ENCODE data around the gene ATP8A2. TPM values are rescaled to one million over a fixed set of nuclear protein-coding genes. Genes with fewer than 3 reads are reported as not detected.
A peak's percentile ranks its signal among the peaks of the same experiment; 100 is the strongest.

ATP8A2 gene
- total and polyA plus RNA-seq, 5 donors: 0.09 to 0.65 (median 0.22) TPM

- WGBS: 69% methylated on average over 1 of the region's 1 CpG
- Histone ChIP-seq H3K9me3 (ENCODE audit: control insufficient read depth, low read length) (no peaks in the 10 kb centered on the region), H3K4me1 (ENCODE audit: control insufficient read depth, insufficient read depth, low read length) (no peaks in the 10 kb centered on the region), H3K27ac (ENCODE audit: low read length) (no peak overlapping the region), H3K4me3 (ENCODE audit: low read length) (no peak overlapping the region), H3K27me3 (ENCODE audit: control insufficient read depth, insufficient read depth) (no peaks in the 10 kb centered on the region)
- intact Hi-C loops (cut with DNase I): no loop called here
- DNase-seq (no peak), ATAC-seq (no peak)
Observed at GRCh38 chr13:25860265-25860664, 488.5 kb downstream of the ATP8A2 start.

- ATAC-seq (no peak), DNase-seq (no peak)
- WGBS: 90% methylated on average over 3 of the region's 3 CpGs
- intact Hi-C loops (cut with DNase I): no loop called here
- H3K27me3 ChIP-seq (ENCODE audit: control insufficient read depth, insufficient read depth): no peaks in the 10 kb centered on the region
- H3K4me3 ChIP-seq (ENCODE audit: low read length): no peak overlapping the region
- H3K27ac ChIP-seq (ENCODE audit: low read length): no peak overlapping the region
- no peaks in the 10 kb centered on the region for H3K4me1 ChIP-seq (ENCODE audit: control insufficient read depth, insufficient read depth, low read length)
- no peaks in the 10 kb centered on the region for H3K9me3 ChIP-seq (ENCODE audit: control insufficient read depth, low read length)
Observed at GRCh38 chr13:25860862-25861261, 489.1 kb downstream of the ATP8A2 start.

DNA sequence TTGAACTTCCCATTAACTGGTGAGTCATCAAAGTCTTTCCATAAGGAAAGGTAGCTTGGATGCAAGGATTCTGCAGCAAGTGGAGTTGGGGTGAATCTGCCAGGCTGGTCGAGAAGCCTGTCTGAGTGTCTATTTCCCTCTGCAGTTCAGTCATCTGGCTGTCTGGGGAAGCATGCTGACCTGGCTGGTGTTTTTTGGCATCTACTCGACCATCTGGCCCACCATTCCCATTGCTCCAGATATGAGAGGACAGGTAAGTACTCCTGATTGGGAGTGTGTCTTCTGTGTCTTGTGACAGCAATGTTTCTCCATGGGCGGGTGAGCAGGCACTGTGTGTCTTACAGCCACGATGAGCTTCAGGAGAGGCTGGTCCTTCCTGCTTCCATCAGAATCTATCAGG lies 490.4 kb downstream of the ATP8A2 start:
- 62% methylated on average over 4 of the region's 4 CpGs for WGBS

GRCh38 chr13:25864116-25864515 lies 492.3 kb downstream of the ATP8A2 start:
- peak in 1 of 2 donors; percentile 59 for ATAC-seq
- no peak overlapping the region for H3K4me3 ChIP-seq (ENCODE audit: low read length)
- no peak overlapping the region for H3K27ac ChIP-seq (ENCODE audit: low read length)
- H3K4me1 ChIP-seq (ENCODE audit: control insufficient read depth, insufficient read depth, low read length): no peaks in the 10 kb centered on the region
- H3K9me3 ChIP-seq (ENCODE audit: control insufficient read depth, low read length): no peaks in the 10 kb centered on the region
- 36% methylated on average over 6 of the region's 6 CpGs for WGBS
- intact Hi-C loops (cut with DNase I): no loop called here
- no peaks in the 10 kb centered on the region for H3K27me3 ChIP-seq (ENCODE audit: control insufficient read depth, insufficient read depth)
- no peak for DNase-seq

More for the DNA sequence above, 490.4 kb downstream of the ATP8A2 start:
- no peak overlapping the region for H3K27ac ChIP-seq (ENCODE audit: low read length)
- no peaks in the 10 kb centered on the region for H3K27me3 ChIP-seq (ENCODE audit: control insufficient read depth, insufficient read depth)
- DNase-seq (no peak), ATAC-seq (no peak)
- no peaks in the 10 kb centered on the region for H3K9me3 ChIP-seq (ENCODE audit: control insufficient read depth, low read length)
- no peaks in the 10 kb centered on the region for H3K4me1 ChIP-seq (ENCODE audit: control insufficient read depth, insufficient read depth, low read length)
- intact Hi-C loops (cut with DNase I): no loop called here
- no peak overlapping the region for H3K4me3 ChIP-seq (ENCODE audit: low read length)

- H3K4me1 ChIP-seq (ENCODE audit: control insufficient read depth, insufficient read depth, low read length): no peaks in the 10 kb centered on the region
- no peak overlapping the region for H3K27ac ChIP-seq (ENCODE audit: low read length)
- DNase-seq: no peak
- no peak overlapping the region for H3K4me3 ChIP-seq (ENCODE audit: low read length)
- intact Hi-C loops (cut with DNase I): no loop called here
- no peaks in the 10 kb centered on the region for H3K9me3 ChIP-seq (ENCODE audit: control insufficient read depth, low read length)
- no peak for ATAC-seq
- H3K27me3 ChIP-seq (ENCODE audit: control insufficient read depth, insufficient read depth): no peaks in the 10 kb centered on the region
- WGBS: 92% methylated on average over 1 of the region's 1 CpG
Observed at GRCh38 chr13:25864936-25865335, 493.2 kb downstream of the ATP8A2 start.

GRCh38 chr13:25865391-25865790 lies 493.6 kb downstream of the ATP8A2 start:
- 64% methylated on average over 2 of the region's 2 CpGs for WGBS
- Histone ChIP-seq H3K4me3 (ENCODE audit: low read length) (no peak overlapping the region), H3K9me3 (ENCODE audit: control insufficient read depth, low read length) (no peaks in the 10 kb centered on the region), H3K27ac (ENCODE audit: low read length) (no peak overlapping the region), H3K4me1 (ENCODE audit: control insufficient read depth, insufficient read depth, low read length) (no peaks in the 10 kb centered on the region), H3K27me3 (ENCODE audit: control insufficient read depth, insufficient read depth) (no peaks in the 10 kb centered on the region)
- no peak for ATAC-seq
- DNase-seq: no peak
- intact Hi-C loops (cut with DNase I): no loop called here

GRCh38 chr13:25867038-25867437 lies 495.3 kb downstream of the ATP8A2 start:
- no peak for DNase-seq
- Histone ChIP-seq H3K4me3 (ENCODE audit: low read length) (no peak overlapping the region), H3K27ac (ENCODE audit: low read length) (no peak overlapping the region), H3K27me3 (ENCODE audit: control insufficient read depth, insufficient read depth) (no peaks in the 10 kb centered on the region), H3K4me1 (ENCODE audit: control insufficient read depth, insufficient read depth, low read length) (no peaks in the 10 kb centered on the region), H3K9me3 (ENCODE audit: control insufficient read depth, low read length) (no peaks in the 10 kb centered on the region)
- intact Hi-C loops (cut with DNase I): no loop called here
- no peak for ATAC-seq

- no peaks in the 10 kb centered on the region for H3K4me1 ChIP-seq (ENCODE audit: control insufficient read depth, insufficient read depth, low read length)
- ATAC-seq: no peak
- no peak overlapping the region for H3K4me3 ChIP-seq (ENCODE audit: low read length)
- DNase-seq: no peak
- no peak overlapping the region for H3K27ac ChIP-seq (ENCODE audit: low read length)
- no peaks in the 10 kb centered on the region for H3K27me3 ChIP-seq (ENCODE audit: control insufficient read depth, insufficient read depth)
- intact Hi-C loops (cut with DNase I): no loop called here
- H3K9me3 ChIP-seq (ENCODE audit: control insufficient read depth, low read length): no peaks in the 10 kb centered on the region
- WGBS: 80% methylated on average over 5 of the region's 5 CpGs
Observed at GRCh38 chr13:25868490-25868889, 496.7 kb downstream of the ATP8A2 start.

DNA sequence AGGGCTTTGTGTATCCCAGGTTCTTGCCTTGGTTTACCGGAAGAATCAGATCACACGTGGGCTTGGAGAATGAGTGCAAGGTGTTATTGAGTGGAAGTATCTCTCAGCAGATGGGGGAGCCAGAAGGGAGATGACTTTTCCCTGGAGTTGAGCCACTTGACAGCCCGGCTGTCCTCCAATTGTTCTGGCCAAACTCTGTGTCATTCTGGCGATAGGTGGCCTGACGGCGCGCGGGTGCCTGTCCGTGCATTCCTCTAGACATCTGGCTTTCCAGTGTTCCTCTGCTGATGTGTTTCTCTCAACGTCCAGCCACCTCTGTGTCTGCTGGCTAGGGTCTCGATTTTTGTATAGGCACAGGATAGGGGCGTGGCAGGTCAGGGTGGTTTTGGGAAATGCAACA lies 498.2 kb downstream of the ATP8A2 start:
- 55% methylated on average over 12 of the region's 12 CpGs for WGBS
- Histone ChIP-seq H3K4me3 (ENCODE audit: low read length) (no peak overlapping the region), H3K27me3 (ENCODE audit: control insufficient read depth, insufficient read depth) (no peaks in the 10 kb centered on the region), H3K9me3 (ENCODE audit: control insufficient read depth, low read length) (no peaks in the 10 kb centered on the region), H3K4me1 (ENCODE audit: control insufficient read depth, insufficient read depth, low read length) (no peaks in the 10 kb centered on the region), H3K27ac (ENCODE audit: low read length) (no peak overlapping the region)
- ATAC-seq (peak; percentile 34 to 45), DNase-seq (no peak)
- intact Hi-C loops (cut with DNase I): no loop called here

DNA sequence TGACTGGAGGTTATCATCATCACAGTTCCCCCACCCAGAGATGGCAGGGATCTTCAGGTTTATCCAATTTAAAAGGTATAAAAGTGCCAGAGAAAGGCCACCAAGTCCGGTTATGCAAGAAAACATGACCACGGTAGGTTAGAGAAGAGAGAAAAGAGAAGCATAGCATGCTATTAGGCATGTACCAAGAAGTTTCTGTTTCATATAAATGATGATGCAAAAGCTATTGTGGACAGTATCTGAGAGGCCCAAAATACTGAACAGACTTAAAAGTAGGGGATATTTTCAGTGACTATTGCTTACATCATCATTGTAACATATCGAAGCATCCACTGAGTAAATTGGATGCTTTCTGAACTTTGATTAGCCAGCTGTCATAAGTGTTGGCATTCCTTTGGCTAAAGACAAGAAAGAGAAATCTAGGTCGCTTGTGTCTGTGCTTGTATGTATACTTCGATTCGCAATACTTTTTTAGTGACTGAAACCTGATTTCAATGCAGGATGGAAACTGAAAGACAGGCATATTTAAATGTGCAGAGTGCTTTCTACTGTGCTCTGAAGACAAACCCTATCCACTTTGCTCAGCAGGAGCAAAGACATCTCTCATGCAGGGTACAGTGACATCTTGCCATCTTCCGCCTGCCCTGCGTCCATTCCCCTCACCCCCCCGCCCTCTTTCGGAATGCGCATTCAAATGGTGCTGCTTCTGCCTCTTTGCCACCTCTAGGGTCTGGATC lies 499.8 kb downstream of the ATP8A2 start:
- H3K27me3 ChIP-seq (ENCODE audit: control insufficient read depth, insufficient read depth): no peaks in the 10 kb centered on the region
- no peak overlapping the region for H3K27ac ChIP-seq (ENCODE audit: low read length)
- no peak for DNase-seq
- no peak for ATAC-seq
- intact Hi-C loops (cut with DNase I): no loop called here
- H3K4me1 ChIP-seq (ENCODE audit: control insufficient read depth, insufficient read depth, low read length): no peaks in the 10 kb centered on the region
- no peaks in the 10 kb centered on the region for H3K9me3 ChIP-seq (ENCODE audit: control insufficient read depth, low read length)
- H3K4me3 ChIP-seq (ENCODE audit: low read length): no peak overlapping the region
- 90% methylated on average over 11 of the region's 11 CpGs for WGBS

- DNase-seq (no peak), ATAC-seq (peak in 1 of 2 donors; percentile 41)
- H3K27ac ChIP-seq (ENCODE audit: low read length): no peak overlapping the region
- no peaks in the 10 kb centered on the region for H3K4me1 ChIP-seq (ENCODE audit: control insufficient read depth, insufficient read depth, low read length)
- no peaks in the 10 kb centered on the region for H3K27me3 ChIP-seq (ENCODE audit: control insufficient read depth, insufficient read depth)
- WGBS: 48% methylated on average over 7 of the region's 7 CpGs
- H3K4me3 ChIP-seq (ENCODE audit: low read length): no peak overlapping the region
- H3K9me3 ChIP-seq (ENCODE audit: control insufficient read depth, low read length): no peaks in the 10 kb centered on the region
- intact Hi-C loops (cut with DNase I): no loop called here
Observed at GRCh38 chr13:25872481-25873241, 500.9 kb downstream of the ATP8A2 start.
